HG03103 (cell line): ENCODE measurements around the gene YAE1.

ENCODE experiments used
- ATAC-seq: cut with Tn5 transposase; IDR thresholded peaks from one replicate; pipeline ENCODE4 v1.9.1; 2021; ENCODE audit warnings: low read depth; ENCODE audit not compliant: unreplicated experiment

YAE1 gene

GRCh38 chr7:39605087-39605486, 38.9 kb downstream of the YAE1 start:
- no peak for ATAC-seq

DNA sequence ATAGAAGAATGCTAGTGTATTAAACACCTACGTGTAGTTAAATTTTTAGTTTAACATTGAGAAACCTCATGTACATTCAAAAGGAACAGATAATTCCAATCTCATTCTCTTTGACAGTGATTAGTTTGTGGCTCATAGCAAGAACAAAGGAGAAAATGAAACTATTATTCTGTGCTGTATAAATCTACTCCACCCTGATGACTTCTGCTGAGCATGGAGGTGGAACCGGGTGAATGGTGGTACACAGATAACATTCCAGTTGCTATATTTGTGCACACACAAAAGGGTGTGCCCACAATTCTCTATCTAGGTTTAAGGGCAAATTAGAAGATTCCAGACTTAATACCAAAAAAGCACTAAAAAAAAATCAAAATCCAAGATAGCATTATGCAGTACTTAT, 40.1 kb downstream of the YAE1 start:
- no peak for ATAC-seq

DNA sequence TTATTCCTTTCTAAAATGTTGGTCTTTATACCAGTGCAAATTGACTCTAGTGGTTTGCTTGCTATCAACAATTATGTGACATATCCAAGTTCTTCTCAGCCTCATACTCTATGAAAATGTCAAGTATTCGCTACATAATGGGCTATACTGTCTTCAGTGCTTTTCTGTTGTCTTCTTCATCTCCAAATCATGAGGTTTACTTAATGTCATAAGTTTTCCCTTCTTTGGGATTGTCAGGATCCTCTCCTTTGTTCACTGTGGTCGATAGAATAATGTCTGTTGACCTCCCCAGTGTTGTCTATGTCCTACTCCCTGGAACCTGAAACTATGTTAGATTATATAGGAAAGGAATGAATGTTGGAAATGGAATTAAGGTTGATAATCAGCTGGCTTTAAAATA, 40.7 kb downstream of the YAE1 start:
- ATAC-seq, result no peak

DNA sequence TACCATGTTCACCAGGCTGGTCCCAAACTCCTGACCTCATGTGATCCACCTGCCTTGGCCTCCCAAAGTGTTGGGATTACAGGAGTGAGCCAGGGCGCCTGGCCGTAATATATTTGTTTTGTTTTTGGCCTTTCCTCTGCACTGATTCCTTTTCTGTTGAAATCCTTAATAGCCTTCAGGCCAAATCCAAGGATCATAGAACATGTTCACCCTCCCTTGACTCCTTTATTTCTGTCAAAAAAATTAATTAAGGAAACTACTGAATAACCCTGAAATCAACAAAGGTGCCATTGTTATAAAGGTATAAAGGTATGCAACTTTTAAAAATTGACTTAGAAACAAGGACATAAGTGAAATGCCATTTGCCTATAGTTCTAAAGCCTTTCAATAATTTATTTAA, 41.7 kb downstream of the YAE1 start:
- ATAC-seq, result no peak

- ATAC-seq, result no peak
Measured at GRCh38 chr7:39608278-39608677, 42.1 kb downstream of the YAE1 start.

- no peak for ATAC-seq
Measured at GRCh38 chr7:39609113-39609934, 43.1 kb downstream of the YAE1 start.

GRCh38 chr7:39609935-39610263, 43.7 kb downstream of the YAE1 start:
- ATAC-seq, result no peak

- no peak for ATAC-seq
Measured at GRCh38 chr7:39613577-39613976, 47.4 kb downstream of the YAE1 start.

- no peak for ATAC-seq
Measured at GRCh38 chr7:39614299-39614698, 48.1 kb downstream of the YAE1 start.

DNA sequence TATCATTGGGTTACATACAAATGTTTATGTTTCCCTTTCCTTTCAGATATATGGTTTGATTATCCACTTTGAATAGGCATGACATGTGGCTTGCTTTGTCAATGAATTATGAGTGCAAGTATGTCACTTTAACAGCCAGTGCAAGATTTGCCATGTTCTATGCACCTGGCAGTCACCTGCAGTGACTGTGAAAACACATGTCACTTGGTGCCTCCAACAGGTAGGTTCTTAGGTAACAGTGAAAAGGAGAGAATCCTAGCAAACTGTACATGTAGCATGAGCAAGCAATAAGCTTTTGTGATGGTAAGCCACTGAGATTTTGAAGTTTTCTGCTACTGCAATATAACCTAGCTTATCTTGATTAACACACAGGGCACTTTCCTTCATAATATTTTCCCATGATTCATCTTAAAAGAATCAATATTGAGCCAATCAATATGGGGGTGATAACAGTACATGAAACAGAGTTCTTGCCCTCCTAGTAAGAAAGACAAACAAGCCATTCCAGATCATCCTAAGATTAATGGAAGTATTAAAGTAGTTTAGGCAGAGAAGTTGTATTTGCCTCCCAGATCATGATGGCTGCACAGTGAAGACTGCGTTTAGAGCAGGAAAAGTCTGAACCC, 49.3 kb downstream of the YAE1 start:
- ATAC-seq, result no peak

DNA sequence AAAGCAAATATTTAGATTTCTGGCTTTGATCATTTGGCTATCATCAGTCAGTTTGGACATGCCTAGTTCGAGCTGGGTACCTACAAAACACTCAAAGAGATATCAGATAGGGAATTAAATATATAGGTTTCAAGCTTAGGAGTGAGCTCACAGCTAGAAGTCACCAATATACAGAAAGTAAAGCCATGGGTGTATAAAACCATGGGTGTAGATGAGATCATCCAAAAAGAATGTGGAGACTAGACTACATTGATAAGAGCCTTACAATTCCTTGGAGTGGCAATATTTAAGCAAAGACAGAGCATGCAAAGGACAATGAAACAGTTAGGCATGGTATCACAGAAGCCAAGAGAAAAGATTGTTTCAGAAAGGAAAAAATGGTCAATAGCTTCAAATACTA, 49.9 kb downstream of the YAE1 start:
- ATAC-seq, result no peak

DNA sequence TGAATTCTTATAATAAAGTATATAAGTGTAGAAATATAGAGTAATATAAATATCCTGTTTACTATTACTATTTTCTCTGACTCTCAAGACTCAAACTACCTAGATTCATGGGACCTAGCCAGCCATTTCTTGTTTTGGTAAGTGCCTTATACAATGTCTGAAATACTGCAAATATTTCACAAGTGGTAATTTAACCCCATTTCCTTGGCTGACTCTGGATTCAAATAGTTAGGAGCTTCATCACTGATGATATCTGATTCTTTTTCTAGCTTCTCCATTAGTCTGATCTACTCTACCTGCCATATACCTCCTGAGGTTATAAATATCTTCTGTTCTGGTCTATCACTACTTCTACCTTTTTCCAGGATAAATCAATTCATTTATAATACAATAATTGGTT, 50.8 kb downstream of the YAE1 start:
- ATAC-seq, result no peak

- no peak for ATAC-seq
Measured at GRCh38 chr7:39618868-39619267, 52.7 kb downstream of the YAE1 start.

DNA sequence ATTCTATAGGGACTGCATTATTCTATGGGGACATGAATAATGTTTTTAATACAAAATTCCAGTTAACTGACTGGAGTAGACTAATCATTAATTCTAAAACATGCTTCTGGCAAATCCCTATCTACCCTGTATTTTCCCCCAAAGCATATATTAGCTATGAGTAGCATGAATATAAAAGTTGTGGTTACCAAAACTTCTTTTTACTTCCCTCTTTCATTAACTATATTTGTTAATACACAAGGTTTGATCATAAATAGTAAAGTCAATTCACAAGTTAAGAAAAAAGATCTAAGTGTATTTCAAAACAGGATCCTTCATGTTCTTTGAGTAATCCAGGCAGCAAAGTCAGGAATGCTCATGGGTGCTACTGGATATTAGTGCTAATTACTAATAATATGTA, 54.3 kb downstream of the YAE1 start:
- ATAC-seq, result no peak

DNA sequence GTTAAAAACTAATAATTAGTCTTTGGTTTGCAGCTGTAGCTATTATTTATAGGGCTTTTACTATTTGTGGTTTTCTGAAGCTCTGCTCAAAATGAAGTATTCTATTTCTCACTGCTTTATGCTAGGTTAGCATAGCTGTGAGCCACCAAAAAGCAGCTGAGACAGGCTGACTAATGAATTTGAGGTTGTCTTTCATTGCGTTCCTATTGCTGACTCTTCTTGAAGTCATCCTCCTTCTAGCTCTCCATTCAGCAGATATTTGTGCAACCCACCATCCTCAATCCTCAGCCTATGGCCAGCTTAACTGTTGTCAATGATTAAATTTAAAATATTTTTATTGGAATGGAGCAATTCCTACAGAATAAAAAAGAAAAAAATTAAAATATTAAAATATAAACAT, 55.1 kb downstream of the YAE1 start:
- no peak for ATAC-seq

- peak; percentile 30 for ATAC-seq
Measured at GRCh38 chr7:39621784-39622411, 55.7 kb downstream of the YAE1 start.
